HG03139 (cell line): ENCODE measurements around the gene WIPI1.

Experiments
- ATAC-seq: cut with Tn5 transposase; IDR thresholded peaks from one replicate; pipeline ENCODE4 v1.9.1; 2021; ENCODE audit not compliant: unreplicated experiment

Gene WIPI1

GRCh38 chr17:68460715-68461114 is 3.4 kb upstream of the WIPI1 start:
- no peak for ATAC-seq

- ATAC-seq: no peak
Observed at GRCh38 chr17:68460146-68460545, 2.9 kb upstream of the WIPI1 start.

GRCh38 chr17:68459037-68459639 is 1.8 kb upstream of the WIPI1 start:
- ATAC-seq: no peak

- ATAC-seq: no peak
Observed at GRCh38 chr17:68458260-68459036, 1.2 kb upstream of the WIPI1 start.

GRCh38 chr17:68457539-68458259 is 403 bp upstream of the WIPI1 start:
- peak; percentile 71 for ATAC-seq

- no peak for ATAC-seq
Observed at GRCh38 chr17:68456339-68457167, 743 bp downstream of the WIPI1 start.

GRCh38 chr17:68455901-68456338 is 1.4 kb downstream of the WIPI1 start:
- ATAC-seq: no peak

GRCh38 chr17:68453991-68454665 is 3.2 kb downstream of the WIPI1 start:
- ATAC-seq: no peak

GRCh38 chr17:68452724-68453290 is 4.5 kb downstream of the WIPI1 start:
- ATAC-seq: no peak

- no peak for ATAC-seq
Observed at GRCh38 chr17:68451670-68452354, 5.5 kb downstream of the WIPI1 start.

- no peak for ATAC-seq
Observed at GRCh38 chr17:68450801-68451200, 6.5 kb downstream of the WIPI1 start.

- ATAC-seq: no peak
Observed at GRCh38 chr17:68450391-68450790, 6.9 kb downstream of the WIPI1 start.

GRCh38 chr17:68449021-68449739 is 8.1 kb downstream of the WIPI1 start:
- no peak for ATAC-seq

- ATAC-seq: no peak
Observed at GRCh38 chr17:68446626-68447041, 10.7 kb downstream of the WIPI1 start.

- ATAC-seq: no peak
Observed at GRCh38 chr17:68445671-68446070, 11.6 kb downstream of the WIPI1 start.

GRCh38 chr17:68443972-68444464 is 13.3 kb downstream of the WIPI1 start:
- no peak for ATAC-seq

- ATAC-seq: no peak
Observed at GRCh38 chr17:68441070-68441770, 16.1 kb downstream of the WIPI1 start.

GRCh38 chr17:68440526-68440925 is 16.8 kb downstream of the WIPI1 start:
- ATAC-seq: no peak
